GM19351 (cell line): Measurements from ENCODE around the gene MAPRE2.

ENCODE experiments used
- ATAC-seq: cut with Tn5 transposase; IDR thresholded peaks from one replicate; pipeline ENCODE4 v1.9.1; 2021; ENCODE audit warnings: mild to moderate bottlenecking, moderate library complexity; ENCODE audit not compliant: unreplicated experiment

The MAPRE2 gene

DNA sequence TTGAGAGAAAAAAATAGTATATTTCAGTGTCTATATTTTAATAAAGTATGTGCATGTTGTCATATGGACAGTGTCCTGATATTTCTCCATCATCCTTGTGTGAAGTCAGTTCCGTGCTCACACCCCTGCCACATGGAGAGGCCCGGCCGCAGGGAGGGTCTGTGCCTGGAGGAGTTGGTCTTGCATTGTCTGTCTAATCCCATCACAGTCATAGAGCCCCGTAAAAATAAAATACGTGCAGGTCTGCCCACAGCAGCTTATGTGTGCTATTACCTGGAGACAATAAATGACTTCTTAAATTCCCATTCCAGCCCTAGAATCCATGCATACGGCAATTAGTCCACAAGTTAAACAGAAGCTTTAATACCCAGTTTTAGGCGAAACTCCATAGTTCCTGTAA, 20.1 kb downstream of the MAPRE2 start:
- no peak for ATAC-seq

DNA sequence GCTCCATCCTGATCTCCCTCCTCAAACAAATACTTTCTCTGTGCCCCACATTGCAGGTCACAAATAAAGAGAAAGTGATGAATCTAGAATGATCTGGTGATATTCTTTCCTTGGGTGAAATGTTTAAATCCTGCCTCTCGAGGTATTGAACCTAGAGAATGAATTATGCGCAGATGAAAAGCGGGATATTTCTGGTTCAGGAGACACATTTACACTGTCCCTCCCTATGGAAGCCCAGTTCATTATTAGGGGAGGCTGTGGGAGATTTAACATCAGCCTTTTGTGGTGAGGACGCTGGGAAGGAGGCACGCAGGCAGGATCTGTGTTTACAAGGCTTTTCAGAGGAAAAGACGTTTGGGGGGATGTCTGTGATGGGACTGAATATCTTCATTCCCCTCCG, 20.6 kb downstream of the MAPRE2 start:
- no peak for ATAC-seq

DNA sequence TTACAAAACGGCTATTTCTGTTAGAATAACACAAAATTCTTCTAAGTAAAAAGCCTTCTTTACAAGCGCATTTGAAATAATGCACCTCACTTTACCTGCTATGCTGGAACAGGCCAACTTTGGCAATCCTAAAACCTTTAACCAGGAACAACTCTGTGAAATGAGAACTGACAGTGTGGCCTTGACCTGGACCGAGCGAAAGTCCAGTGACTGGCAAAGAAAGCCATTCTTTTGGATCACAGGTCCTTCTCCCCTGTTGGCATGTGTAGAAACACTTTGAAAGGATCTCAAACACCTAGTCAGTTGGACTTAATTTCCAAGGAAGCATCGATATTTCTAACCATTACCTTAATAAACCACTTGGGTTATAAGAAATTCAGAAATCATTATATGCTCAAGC, 21.2 kb downstream of the MAPRE2 start:
- no peak for ATAC-seq

DNA sequence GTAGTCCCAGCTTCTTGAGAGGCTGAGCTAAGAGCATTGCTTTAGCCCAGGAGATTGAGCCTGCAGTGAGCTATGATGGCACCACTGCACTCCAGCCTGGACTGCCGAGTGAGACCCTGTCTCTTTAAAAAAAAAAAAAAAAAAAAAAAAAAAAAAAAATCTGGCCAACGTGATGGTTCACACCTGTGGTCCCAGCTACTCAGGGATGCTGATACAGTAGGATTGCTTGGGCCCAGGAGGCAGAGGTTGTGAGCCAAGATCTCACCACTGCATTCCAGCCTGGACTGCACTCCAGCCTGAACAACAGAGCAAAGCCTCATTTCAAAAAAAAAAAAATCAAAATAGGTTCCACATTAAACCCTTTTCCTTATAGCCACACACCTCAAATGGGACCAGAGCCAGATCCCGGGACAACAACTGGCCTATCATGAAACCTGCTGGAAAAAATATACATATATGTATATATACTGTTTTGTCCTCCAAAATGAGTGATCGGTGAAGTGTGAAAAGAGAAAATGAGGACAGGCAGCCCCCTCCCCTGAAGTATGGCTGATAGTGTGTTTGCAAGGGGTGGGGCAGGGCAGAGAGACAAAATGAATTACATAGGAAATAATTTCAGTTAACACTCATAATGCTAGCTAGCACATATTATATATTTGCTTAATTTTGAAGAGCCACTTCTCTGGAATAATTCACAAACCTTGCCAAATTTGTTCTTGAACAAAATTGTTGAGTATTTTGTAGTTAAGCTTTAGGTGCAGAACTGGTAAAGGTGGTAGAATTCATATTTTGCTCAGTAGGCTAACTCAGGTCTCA, 22.9 kb downstream of the MAPRE2 start:
- no peak for ATAC-seq

DNA sequence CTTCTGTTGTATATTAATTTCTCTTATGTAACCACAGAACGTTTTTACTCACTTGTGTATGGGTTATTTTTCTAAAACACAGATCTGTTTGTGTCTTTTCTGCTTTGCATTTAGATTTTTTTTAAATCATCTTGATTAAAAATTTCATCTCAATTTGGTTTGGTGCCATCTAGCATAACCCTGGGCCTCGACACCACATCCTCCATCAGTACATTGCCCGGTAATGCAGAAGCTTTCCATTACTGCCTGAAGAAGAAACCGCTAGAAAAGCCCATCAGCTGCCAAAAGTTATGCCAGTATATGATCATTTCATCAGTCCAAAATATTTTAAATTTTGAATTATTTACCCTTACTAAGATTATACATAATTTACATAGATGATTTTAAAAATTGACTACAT, 26.2 kb downstream of the MAPRE2 start:
- no peak for ATAC-seq

DNA sequence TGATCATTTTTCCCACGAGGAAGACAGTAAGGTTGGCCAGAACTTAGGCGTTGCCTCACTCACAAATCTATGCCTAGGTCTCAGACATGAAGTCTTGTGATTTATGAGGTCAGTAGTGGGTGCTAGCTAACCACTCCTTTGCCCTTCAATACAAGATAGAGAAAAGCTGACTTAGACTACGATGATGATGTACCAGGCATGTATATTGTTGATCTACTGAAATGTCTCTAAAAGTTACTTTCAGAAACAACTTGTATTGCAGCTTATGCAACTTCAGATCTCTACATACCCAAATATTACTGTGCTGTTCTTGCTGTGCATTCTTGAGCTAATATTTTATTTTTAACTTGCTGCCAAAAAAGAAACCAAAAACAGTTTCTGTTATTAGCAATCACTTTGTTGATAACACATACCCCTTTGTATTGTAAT, 30.6 kb downstream of the MAPRE2 start:
- peak; percentile 66 for ATAC-seq

DNA sequence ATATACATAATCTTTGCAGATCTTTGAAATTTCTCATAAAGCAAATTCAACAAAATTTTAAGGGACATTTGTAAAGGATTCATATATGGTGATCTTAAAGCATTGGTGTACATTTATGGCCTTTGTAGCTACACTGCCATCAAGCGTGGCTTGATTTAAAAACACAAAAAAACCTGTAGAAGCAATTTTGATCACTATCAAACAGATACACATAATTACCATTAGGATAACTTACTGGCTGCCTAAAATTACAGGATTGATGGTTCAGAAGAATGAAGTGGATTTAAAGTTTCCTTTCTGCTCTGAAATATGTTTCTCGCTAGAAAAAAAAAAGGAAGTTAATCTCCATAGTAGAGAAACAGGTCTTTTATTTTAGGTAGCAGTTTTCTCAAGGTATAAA, 31.4 kb downstream of the MAPRE2 start:
- no peak for ATAC-seq

DNA sequence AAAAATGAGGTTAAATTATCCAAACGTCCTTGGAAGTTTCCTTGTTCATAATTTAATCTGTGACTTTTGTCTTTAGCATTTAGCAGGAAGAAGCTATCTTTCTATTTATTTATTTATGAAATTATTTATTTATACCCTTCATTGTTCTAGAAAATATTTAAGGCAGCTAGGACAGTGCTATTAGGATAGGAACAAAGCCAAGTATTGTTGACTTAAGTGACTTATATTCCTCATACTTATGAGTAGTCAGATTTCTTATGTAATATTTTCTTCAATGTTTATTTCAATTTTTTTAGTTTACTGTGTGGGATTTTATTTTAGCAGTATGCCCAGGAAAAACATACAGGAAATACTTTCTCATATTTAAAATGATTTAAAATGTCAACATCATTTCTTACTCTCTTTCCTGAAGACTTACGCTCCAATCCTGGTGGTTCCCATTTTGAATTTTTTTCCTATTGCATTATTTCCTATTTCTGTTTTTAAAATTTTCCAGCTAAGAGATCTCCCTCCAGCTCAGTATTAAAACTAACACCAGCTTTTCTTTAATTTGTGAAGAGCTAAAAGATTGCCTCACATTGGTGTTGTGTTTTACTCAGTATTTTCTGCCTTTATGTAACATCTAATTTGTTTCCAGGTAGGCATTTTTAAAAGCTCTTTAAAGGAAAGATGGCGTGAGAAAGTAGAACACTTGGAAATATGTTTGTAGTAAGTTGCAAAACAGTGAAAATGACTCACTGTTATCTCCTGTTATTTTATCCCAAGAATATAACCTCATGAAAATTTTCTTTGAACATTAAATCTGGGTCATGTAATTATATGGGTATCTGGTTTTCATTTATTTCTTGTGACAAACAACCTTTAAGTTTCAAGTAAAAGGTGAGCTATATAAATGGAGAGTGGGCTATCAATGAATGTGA, 32.2 kb downstream of the MAPRE2 start:
- ATAC-seq, result no peak

DNA sequence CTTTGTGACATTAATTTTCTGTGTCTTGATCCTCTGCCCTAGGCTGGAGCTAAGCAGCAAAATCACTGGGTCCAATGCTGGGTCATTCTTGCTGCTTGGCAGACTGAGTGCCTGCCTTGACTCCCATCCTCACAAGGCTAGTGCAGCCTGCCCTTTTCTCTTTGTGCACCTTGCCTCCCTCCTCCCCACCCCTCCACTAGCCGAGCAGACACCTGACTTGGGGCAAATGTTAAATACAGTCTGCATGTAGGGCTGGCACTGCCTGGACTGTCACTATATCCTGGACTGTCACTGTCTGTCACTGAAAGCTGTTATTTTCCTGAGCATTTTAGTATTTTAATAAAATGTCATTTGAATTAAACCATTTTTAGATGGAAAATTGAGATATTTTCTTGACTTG, 33.4 kb downstream of the MAPRE2 start:
- no peak for ATAC-seq

DNA sequence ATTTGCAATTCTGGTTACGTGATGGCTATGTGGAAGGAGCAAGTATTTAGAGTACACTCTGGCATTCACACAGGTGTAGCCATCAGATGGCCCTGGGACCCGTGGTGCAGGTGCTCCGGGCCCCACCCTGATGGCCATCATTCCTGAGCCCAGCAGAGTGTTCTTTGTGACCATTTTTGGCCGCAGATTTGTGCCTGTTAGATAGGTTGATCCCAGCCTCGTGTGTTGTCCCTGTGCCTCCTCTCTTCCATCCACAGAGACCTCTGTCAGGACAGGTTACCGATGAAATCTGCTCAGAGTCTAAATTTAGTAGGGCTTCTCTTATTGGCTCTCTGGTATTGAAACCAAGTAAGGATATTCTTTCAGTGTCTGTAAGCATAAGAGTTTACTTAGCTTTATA, 33.9 kb downstream of the MAPRE2 start:
- ATAC-seq, result no peak

DNA sequence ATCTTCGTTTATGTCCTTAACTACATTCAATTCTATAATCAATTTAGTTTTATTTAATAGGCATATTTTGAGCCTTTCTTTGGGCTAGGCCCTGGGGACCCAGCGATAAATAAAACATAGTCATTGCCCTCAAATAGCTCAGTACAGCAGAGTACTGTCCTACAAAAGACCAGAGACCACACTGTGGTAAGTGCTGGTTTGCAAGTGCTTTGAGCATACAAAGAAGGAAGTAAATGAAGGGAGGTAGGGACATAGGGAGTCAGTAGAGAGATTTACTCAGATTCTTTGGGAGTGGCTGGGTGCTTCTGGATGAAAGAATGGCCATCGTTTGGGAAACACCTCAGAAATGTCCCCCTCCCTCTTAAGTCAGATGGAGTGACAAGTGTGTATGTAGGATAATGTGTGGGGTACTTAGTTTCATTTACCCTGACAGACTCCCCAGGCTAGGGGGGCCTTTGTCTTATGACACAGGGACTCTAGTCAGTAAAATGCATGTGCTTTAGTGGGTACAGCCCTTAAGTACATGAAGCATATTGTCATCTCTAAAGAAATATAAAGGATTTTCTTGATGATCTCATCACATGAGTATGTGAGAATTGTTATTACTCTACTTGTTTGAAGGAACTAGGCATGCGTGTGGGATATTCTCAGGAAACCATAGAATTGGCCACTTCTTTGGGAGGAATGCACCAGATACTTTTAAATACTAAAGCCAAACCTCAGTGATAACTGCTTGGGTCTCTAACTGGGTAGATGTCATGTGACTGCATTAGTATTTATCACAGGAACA, 35.1 kb downstream of the MAPRE2 start:
- no peak for ATAC-seq

DNA sequence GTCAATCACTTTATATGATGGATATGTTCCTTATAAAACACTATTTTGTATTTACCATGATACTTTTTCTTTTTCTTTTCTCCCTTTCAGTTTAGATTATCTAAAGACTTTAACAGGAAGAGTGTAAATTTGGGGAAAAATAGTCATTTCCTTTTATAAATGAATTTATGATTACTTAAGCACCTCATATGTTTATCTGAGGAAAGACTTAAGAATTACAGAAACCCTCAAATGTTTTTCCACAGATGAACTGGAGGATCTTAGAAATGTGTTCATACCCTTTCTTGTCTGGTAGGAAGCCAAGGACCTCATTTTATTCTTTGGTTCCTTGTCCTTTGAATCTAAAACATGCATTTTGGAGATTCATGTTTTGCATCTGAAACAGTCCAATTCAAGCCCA, 36.7 kb downstream of the MAPRE2 start:
- ATAC-seq, result no peak

DNA sequence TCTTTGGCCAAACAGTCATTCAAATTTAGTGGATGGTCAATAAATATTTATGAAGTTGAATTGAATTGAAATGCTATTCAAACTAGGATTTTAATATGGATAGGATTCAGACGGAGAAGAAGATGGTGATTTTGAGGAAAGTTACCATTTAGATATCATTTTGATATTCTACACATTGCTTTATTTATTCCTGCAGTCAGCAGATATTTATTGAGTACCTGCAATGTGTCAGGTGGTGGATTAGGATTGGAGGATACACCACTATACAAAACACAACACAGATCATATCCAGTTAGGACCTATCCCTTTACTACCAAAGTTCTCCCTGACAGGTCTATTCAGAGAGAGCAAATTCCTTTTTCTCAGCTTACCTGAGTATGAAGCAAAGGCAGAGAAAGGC, 38.8 kb downstream of the MAPRE2 start:
- ATAC-seq, result no peak

DNA sequence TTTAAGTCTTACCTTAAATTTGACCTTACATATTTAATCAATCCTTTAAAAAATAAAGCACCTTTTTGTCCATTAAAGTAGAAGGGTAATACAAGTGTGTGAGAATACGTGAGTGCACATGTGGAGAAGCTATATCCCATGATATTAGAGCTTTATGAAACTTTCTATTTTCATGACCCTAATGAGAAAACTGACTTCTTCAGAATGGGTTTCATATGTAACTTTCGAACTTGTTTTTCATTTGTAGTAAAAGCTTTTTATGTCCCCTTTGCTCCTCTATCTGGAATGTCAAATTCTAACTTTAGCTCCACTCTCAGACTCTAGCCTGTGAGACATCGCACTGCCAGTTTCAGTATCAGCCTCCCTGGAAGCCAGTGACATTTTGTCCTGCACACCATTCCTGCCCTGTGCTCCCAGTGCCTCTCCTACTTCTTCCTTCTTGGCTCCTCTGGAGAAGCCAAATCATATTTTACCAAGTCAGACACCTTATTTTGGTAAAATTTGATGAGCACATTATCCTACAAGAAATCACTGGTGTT, 42.0 kb downstream of the MAPRE2 start:
- no peak for ATAC-seq

DNA sequence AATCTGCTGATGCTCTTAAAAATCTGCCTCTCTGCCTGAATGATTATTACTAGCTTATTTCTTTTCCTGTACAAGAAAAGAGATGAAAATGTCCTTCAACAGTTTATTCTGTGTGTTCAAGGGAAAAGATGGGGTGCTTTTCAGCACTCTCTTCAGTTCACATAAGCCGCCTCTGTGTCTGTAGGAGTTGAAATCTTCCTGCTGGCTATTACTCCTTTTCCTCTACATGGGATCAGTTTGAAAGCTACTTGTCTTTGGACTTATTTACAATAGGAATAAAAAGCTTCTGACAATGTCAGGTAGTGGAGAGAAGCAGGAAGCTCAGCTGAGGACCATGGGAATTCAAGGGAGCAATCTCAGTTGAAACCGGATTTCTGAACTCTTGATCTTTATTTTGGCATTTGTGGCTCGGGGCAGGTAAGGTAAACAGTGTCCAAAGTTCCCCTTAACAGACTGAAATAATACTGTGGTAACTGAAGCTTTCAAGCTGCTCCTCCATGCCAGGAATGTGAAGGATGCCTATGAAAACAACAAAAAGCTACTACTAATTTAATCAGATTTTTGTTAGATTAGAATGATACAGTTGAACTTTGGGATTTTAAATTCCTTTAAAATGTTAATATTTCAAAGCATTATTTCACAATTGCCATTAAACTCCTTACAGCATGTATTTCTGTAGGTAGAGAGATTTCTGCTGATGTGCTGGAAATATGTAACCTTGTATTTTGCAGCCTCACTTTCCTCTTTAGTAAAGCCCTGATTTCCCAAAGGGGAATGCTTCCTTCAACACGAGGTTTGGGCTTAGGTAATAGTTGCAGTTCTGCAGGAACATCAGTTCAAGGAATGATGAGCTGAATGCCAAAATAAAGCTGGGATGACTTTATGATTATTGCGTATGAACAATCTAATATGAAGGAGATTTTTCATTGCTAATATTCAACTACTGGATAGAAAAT, 43.6 kb downstream of the MAPRE2 start:
- ATAC-seq, result no peak

DNA sequence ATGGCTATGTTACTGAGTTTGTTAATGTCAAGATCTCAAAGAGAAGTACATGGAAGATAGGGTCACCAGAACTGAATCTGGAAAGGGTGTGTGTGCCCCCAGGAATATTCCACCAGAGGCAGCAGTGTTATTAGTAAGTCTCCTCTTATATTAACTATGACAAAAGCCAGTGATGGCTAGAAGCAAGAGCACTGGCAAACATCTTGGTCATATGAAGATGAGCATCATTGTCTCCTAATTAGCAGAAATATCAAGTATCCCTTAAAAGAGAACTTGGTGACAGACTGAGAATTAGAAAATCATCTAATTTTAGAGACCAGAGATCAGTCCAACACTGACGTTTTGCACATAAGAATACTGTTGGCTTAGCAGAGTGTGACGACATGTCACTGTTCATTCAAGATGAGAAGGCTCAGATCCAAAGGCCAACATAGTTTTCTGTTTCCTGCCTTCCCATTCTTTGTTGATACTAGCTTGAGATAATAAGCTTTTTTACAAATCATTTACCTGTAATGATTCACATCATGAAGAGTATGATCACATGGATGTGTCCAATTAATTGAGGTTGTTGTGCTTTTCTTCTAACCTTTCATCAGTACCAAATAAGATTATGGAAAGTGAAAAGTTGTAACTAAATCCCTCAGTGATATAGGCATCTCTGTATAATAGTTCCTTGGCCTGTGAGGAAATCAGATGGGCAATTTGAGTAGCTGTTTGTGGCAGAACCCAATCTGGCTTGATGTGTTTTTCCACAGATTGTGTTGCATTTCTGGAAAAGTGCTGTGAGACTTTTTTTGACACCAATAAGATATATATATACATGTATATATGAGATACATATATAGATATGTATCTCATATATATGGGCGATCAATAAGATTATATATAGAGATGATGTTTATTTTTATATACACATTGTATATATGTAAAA, 44.5 kb downstream of the MAPRE2 start:
- ATAC-seq, result no peak

DNA sequence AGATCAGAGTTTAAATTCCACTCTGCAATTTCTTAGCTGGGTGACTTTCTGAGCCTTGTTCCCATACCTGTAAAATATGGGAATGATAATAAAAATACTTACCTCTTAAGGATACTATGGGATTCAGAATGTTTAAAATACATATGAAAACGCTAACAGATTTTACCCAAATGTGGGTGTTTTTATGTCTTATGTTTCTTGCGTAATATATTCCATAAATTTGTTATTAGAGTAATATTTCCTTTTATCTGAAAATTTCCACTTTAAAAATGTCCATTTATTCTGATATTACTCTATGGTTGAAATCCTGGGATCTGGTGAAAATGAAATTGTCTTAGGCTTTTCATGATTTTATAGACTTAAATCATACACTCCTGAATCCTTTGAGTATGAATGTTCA, 45.5 kb downstream of the MAPRE2 start:
- no peak for ATAC-seq

DNA sequence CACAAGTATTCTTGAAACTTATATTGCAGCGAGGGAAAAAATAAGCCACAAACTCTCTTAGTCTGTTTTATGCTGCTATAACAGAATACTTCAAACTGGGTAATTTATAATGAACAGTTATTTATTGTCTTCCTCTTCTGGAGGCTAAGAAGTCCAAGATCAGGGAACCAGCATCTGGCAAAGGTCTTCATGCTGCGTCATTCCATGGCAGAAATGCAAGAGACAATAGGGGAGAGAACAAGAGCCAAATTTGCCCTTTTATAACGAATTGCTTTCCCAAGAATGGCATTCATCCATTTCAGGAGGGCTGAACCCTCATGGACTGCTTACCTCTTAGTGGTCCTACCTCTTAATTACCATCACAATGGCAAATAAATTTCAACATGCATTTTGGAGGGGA, 46.5 kb downstream of the MAPRE2 start:
- ATAC-seq, result no peak

DNA sequence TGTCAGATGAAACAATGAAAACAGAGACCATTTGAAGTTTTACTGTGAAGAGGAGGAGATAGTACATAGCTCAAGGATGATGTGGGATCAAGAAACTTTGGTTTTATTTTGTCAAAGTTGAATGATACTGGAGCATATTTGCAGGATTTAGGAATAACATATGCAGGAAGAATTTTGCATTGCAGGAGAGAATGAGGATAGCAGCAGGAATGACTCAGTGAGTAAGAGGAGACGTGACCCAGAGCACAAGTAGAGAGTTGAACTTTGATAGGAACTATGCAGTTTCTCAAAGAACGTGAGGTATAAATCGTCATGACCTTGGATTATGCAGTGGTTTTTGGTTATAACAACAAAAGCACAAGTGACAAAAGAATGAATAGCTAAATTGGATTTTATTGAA, 47.7 kb downstream of the MAPRE2 start:
- ATAC-seq, result no peak
